ENCODE data around the gene FMR1NB.

The FMR1NB gene

DNA sequence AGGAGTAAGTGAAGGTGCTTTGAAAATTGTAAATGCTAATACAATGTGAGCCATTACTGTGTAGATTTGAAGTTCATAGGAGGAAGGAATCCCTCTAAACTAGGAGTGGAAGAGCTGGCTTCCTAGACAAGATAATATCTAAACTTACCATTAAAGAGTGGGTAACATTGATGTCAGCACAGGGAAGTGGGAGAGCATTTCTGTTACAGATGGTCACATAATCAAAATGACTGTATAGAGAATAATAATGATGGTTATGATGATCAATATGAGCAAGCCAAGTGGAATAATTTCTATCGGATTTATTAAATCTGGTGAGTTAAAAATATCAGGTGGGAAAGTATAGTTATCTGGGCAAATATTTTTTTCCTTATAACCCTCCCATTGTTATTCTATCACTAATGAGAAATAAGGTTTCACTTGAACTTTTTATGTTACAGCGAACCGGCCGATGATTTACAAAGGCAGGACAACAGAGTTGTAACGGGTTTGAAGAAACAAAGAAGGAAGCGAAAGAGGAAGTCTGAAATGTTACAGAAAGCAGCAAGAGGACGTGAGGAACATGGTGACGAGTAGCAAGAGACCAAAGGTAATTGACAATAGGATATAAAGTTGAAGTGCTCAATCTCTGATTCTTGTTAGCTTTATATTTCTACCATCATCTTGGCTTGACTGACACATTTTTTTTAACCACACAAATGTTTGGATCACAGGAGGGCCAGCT is 43.5 kb downstream of the FMR1NB start:
- no peak for DNase-seq (ENCODE audit: extremely low spot score)
- ChIA-PET POLR2A (no interaction called here), CTCF (no interaction called here)
- TF ChIP-seq CTCF (IDR thresholded peaks at IDR 0.05; ENCODE audit: control extremely low read depth, extremely low read depth, low read depth, missing control alignments), result no peak

- no peak for DNase-seq (ENCODE audit: extremely low spot score)
- CTCF ChIA-PET, result no interaction called here
- TF ChIP-seq CTCF (IDR thresholded peaks at IDR 0.05; ENCODE audit: control extremely low read depth, extremely low read depth, low read depth, missing control alignments), result no peak
- POLR2A ChIA-PET, result no interaction called here
These were observed 54.2 kb downstream of the FMR1NB start for GRCh38 chrX:148035380-148035779.

GRCh38 chrX:148037020-148037419 is 55.9 kb downstream of the FMR1NB start:
- no peak for TF ChIP-seq CTCF (IDR thresholded peaks at IDR 0.05; ENCODE audit: control extremely low read depth, extremely low read depth, low read depth, missing control alignments)
- no peak for DNase-seq (ENCODE audit: extremely low spot score)
- ChIA-PET POLR2A (no interaction called here), CTCF (no interaction called here)

- CTCF ChIA-PET, result no interaction called here
- POLR2A ChIA-PET, result no interaction called here
- no peak for TF ChIP-seq CTCF (IDR thresholded peaks at IDR 0.05; ENCODE audit: control extremely low read depth, extremely low read depth, low read depth, missing control alignments)
- DNase-seq (ENCODE audit: extremely low spot score), result no peak
These were observed 62.2 kb downstream of the FMR1NB start for GRCh38 chrX:148043271-148043855.

DNA sequence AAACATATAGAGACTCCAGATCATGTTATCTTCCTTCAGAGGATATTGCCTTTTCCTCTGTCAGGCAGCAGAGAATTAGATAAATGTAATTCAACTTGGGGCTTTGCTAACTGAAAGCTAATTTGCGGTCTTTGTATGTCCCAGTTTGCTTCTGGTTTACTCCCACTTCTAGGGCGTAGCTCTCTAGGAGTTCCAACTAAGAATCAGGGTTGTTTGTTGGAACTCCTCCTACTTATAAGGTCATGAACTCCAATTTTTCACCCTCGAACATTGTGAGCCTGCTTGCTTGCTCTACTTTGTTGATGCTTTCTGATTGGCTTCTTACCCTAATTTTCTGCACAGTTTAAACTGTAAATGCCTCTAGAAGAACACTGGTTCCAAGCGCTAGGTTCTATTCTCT is 66.1 kb downstream of the FMR1NB start:
- no peak for TF ChIP-seq CTCF (IDR thresholded peaks at IDR 0.05; ENCODE audit: control extremely low read depth, extremely low read depth, low read depth, missing control alignments)
- no peak for DNase-seq (ENCODE audit: extremely low spot score)
- CTCF ChIA-PET, result interaction anchor here (0.9 to 2.6 kb wide), 2 partner anchors 9 to 1424 kb away, joined by 3 to 18 read pairs; no protein-coding TSS in a partner anchor
- POLR2A ChIA-PET, result no interaction called here

GRCh38 chrX:148049441-148049840 is 68.3 kb downstream of the FMR1NB start:
- TF ChIP-seq CTCF (IDR thresholded peaks at IDR 0.05; ENCODE audit: control extremely low read depth, extremely low read depth, low read depth, missing control alignments), result peak; percentile 26
- POLR2A ChIA-PET, result no interaction called here
- CTCF ChIA-PET, result interaction anchor here (2.1 to 2.6 kb wide), 2 partner anchors 1422 kb away, joined by 13 to 18 read pairs; no protein-coding TSS in a partner anchor

More at GRCh38 chrX:148049441-148049840, 68.3 kb downstream of the FMR1NB start:
- peak; percentile 26 for DNase-seq (ENCODE audit: extremely low spot score)
